HepG2 (cell line): ENCODE measurements around the gene ABCC12. TPM values are rescaled to one million over a fixed set of nuclear protein-coding genes. Genes with fewer than 3 reads are reported as not detected.

Experiments used
- ATAC-seq: fragments of 200-7000 bp; cut with Tn5 transposase; 3 replicates; pipeline ENCODE4 v1.9.1; 2020; ENCODE audit warnings: mild to moderate bottlenecking, moderate library complexity
- BruUV-seq: library from RNA; stranded (reverse); fragments of 400-500 nt; replicated peaks from 2 replicates; lab custom pipeline; 2021; lab: Mats Ljungman, UMichigan
- CTCF ChIA-PET: fragments of 300-600 bp; formaldehyde crosslinking; extraction: SDS; loops from one replicate; lab custom pipeline; 2021; ENCODE audit warnings: low total read pairs, inconsistent platforms, low intra/inter-chr PET ratio; lab: Yijun Ruan, JAX
- POLR2A ChIA-PET: fragments of 350-600 bp; sonication (Branson Sonifier 250); formaldehyde crosslinking; loops from one replicate; lab custom pipeline; 2020; ENCODE audit warnings: antibody characterized with exemption, inconsistent platforms; lab: Yijun Ruan, JAX
- DNase-seq: peaks from one replicate; pipeline ENCODE4 v3.0.0-alpha.2; 2015; ENCODE audit warnings: low spot score
- FAIRE-seq: peaks from 3 replicates; lab custom pipeline; 2011; peaks lifted over from hg19 to GRCh38; lab: Jason Lieb, UNC
- H2AFZ ChIP-seq: one replicate; pipeline ENCODE4 v1.6.1; 2011; ENCODE audit warnings: low read length, inconsistent platforms
- H3K27ac ChIP-seq: fragments of 300-600 bp; 3 replicates; pipeline ENCODE4 v1.8.0; 2011; ENCODE audit warnings: mixed run types, mild to moderate bottlenecking, mixed read lengths, low read length, inconsistent platforms; ENCODE audit not compliant: insufficient read depth; ENCODE audit errors: extremely low read length
- H3K27me3 ChIP-seq, 2 experiments: fragments of 200-600 bp in 1 of 2; 2 replicates in 1 of 2; 3 replicates in 1 of 2; pipeline versions ENCODE4 v1.6.0 to v1.8.0; 2011; ENCODE audit warnings: low read length in 2 of 2, mild to moderate bottlenecking in 2 of 2, moderate library complexity in 2 of 2, inconsistent platforms in 1 of 2; ENCODE audit not compliant: insufficient read depth in 2 of 2, control insufficient read depth in 1 of 2
- H3K36me3 ChIP-seq, 2 experiments: fragments of 200-600 bp in 1 of 2; replicated peaks in 1 of 2; 2 replicates in 1 of 2; 3 replicates in 1 of 2; pipeline versions ENCODE4 v1.5.1 to v1.8.0; 2011; ENCODE audit warnings: low read length in 2 of 2, inconsistent platforms in 1 of 2; ENCODE audit not compliant: insufficient read depth in 2 of 2, control insufficient read depth in 1 of 2
- H3K4me1 ChIP-seq: 2 replicates; pipeline ENCODE4 v1.5.1; 2012; ENCODE audit warnings: low read length, inconsistent platforms; ENCODE audit not compliant: insufficient read depth
- H3K4me2 ChIP-seq: 2 replicates; pipeline ENCODE4 v1.6.0; 2011; ENCODE audit warnings: low read depth, low read length, inconsistent platforms
- H3K4me3 ChIP-seq, 3 experiments: fragments of 200-600 bp in 1 of 3; sonication (generic), shearing (Covaris generic) in 1 of 3; replicated peaks in 1 of 3; 2 replicates each; pipeline ENCODE4 v1.5.1; 2011 to 2016; ENCODE audit warnings: low read length in 3 of 3, inconsistent platforms in 2 of 3, low read depth in 2 of 3, mild to moderate bottlenecking in 2 of 3, control low read depth in 1 of 3, mixed read lengths in 1 of 3; ENCODE audit not compliant: insufficient read depth in 1 of 3
- H3K79me2 ChIP-seq: one replicate; pipeline ENCODE4 v1.6.1; 2011; ENCODE audit warnings: low read length, inconsistent platforms; ENCODE audit not compliant: insufficient read depth
- H3K9ac ChIP-seq: 2 replicates; pipeline ENCODE4 v1.6.0; 2011; ENCODE audit warnings: mild to moderate bottlenecking, low read depth, low read length, inconsistent platforms; ENCODE audit not compliant: insufficient read depth
- H3K9me3 ChIP-seq: 2 replicates; pipeline ENCODE4 v1.5.1; 2012; ENCODE audit warnings: mild to moderate bottlenecking, low read length
- H4K20me1 ChIP-seq: 2 replicates; pipeline ENCODE4 v1.6.0; 2011; ENCODE audit warnings: inconsistent platforms, mild to moderate bottlenecking, low read length, moderate library complexity; ENCODE audit not compliant: insufficient read depth
- BCL3 ChIP-seq: sonication (generic); formaldehyde crosslinking; IDR thresholded peaks from 2 replicates; pipeline ENCODE4 v1.5.1; 2020; ENCODE audit warnings: mild to moderate bottlenecking, missing genetic modification reagents, moderate library complexity
- GATAD2A ChIP-seq: IDR thresholded peaks from 2 replicates; pipeline ENCODE4 v1.6.1; 2016
- MIER3 ChIP-seq: IDR thresholded peaks from 2 replicates; pipeline ENCODE4 v1.6.1; 2016; ENCODE audit warnings: missing compliant biosample characterization, borderline replicate concordance
- REXO4 ChIP-seq: sonication (generic); formaldehyde crosslinking; IDR thresholded peaks from 2 replicates; pipeline ENCODE4 v1.8.0; 2022; ENCODE audit warnings: missing genetic modification reagents, mild to moderate bottlenecking, borderline replicate concordance
- SOX13 ChIP-seq, 3 experiments: fragments of 450-650 bp in 1 of 3; sonication (generic) in 1 of 3; formaldehyde crosslinking in 1 of 3; IDR thresholded peaks in 2 of 3; conservative IDR thresholded peaks in 1 of 3; 2 replicates each; pipeline versions ENCODE4 v1.5.0 to v1.6.1; 2016 to 2020; ENCODE audit warnings: antibody characterized with exemption in 1 of 3, mild to moderate bottlenecking in 1 of 3, missing compliant biosample characterization in 1 of 3, missing genetic modification reagents in 1 of 3, moderate library complexity in 1 of 3
- SPEN ChIP-seq: sonication (generic); formaldehyde crosslinking; IDR thresholded peaks from 2 replicates; pipeline ENCODE4 v1.5.1; 2020; ENCODE audit warnings: low read depth, mild to moderate bottlenecking, missing genetic modification reagents
- ZBTB44 ChIP-seq: sonication (generic); formaldehyde crosslinking; IDR thresholded peaks from 2 replicates; pipeline ENCODE4 v1.4.0; 2020; ENCODE audit warnings: missing genetic modification reagents
- ZFP36 ChIP-seq: fragments of 150-350 bp; IDR thresholded peaks from 2 replicates; pipeline ENCODE4 v1.6.1; 2018; ENCODE audit warnings: borderline replicate concordance, low read length, low read depth; ENCODE audit not compliant: partially characterized antibody
- ZNF574 ChIP-seq: sonication (generic); formaldehyde crosslinking; IDR thresholded peaks from 2 replicates; pipeline ENCODE4 v1.4.0; 2020; ENCODE audit warnings: missing genetic modification reagents
- WGBS: methylation state at CpG from one replicate; pipeline ENCODE4 v1.1.6; 2017; ENCODE audit warnings: low lambda C conversion rate; 5-methylcytosine and 5-hydroxymethylcytosine counted together
- in situ Hi-C: cut with HindIII; loops from 2 replicates; pipeline ENCODE4 v1.10.0; 2017; ENCODE audit warnings: low pct_unique_long_range_greater_than_20kb; ENCODE audit not compliant: extremely low pct_ligation_motif_present
- intact Hi-C: fragments of 100-400 bp; cut with micrococcal nuclease; formaldehyde crosslinking; loops from one replicate; pipeline ENCODE4 v1.10.0; 2022; ENCODE audit not compliant: unreplicated experiment
- polyA plus RNA-seq, 8 experiments: library from polyadenylated mRNA; depleted of rRNA in 3 of 8; stranded (reverse) in 7 of 8; unstranded in 1 of 8; fragments of >200 nt; fragmentation: Illumina TruSeq in 4 of 8; extraction: Trizol in 4 of 8; gene quantifications; 2 replicates each; pipeline versions ENCODE4 v1.2.1 to v1.2.3, GENCODE V29; 2011 to 2016; ENCODE audit warnings: low read depth in 4 of 8, missing spikeins in 1 of 8, mixed read lengths in 1 of 8; ENCODE audit not compliant: insufficient read depth in 1 of 8
- total RNA-seq, 5 experiments: library from RNA; depleted of rRNA; stranded (reverse); fragments of >200 nt; fragmentation: Illumina TruSeq; extraction: Trizol; gene quantifications; 2 replicates each; pipeline ENCODE4 v1.2.3, GENCODE V29; 2016; ENCODE audit warnings: low read depth in 1 of 5

The ABCC12 gene
- total and polyA plus RNA-seq, 2 of the 13 experiments (the other 11 are each of a cell fraction or from before 2014, with no cell fraction given), result not detected

GRCh38 chr16:48173889-48174288 lies 18.1 kb upstream of the ABCC12 start:
- 57% methylated on average over 1 of the region's 1 CpG for WGBS
- no peaks in the 10 kb centered on the region for H4K20me1 ChIP-seq
- H3K9ac ChIP-seq, result no peak overlapping the region
- intact Hi-C loops, result no loop called here
- no TSS peak for BruUV-seq
- H3K9me3 ChIP-seq, result no peaks in the 10 kb centered on the region
- no peak overlapping the region for H3K27ac ChIP-seq
- in situ Hi-C loops, result no loop called here
- POLR2A ChIA-PET, result interaction anchor here (1.0 kb wide), 1 partner anchor 9 kb away, joined by 3 read pairs; no protein-coding TSS in a partner anchor
- ATAC-seq, result no peak
- no peaks in the 10 kb centered on the region for H3K27me3 ChIP-seq
- no peak for DNase-seq
- no peak for FAIRE-seq
- H3K36me3 ChIP-seq, result no peaks in the 10 kb centered on the region
- H2AFZ ChIP-seq, result no peak overlapping the region
- no peak overlapping the region for H3K4me3 ChIP-seq
- H3K4me2 ChIP-seq, result no peak overlapping the region
- CTCF ChIA-PET, result no interaction called here
- peak; percentile 62 for TF ChIP-seq ZFP36
- TF ChIP-seq BCL3 (CRISPR knock-in tag), result no peak
- peaks cover 40% of the 10 kb centered on the region for H3K4me1 ChIP-seq
- H3K79me2 ChIP-seq, result no peaks in the 10 kb centered on the region

GRCh38 chr16:48172682-48173081 lies 16.9 kb upstream of the ABCC12 start:
- ATAC-seq (peak; percentile 81), DNase-seq (peak; percentile 53), FAIRE-seq (peak; percentile 47)
- WGBS, result 17% methylated on average over 1 of the region's 1 CpG
- in situ Hi-C loops (no loop called here), intact Hi-C loops (no loop called here)
- H4K20me1 ChIP-seq, result no peaks in the 10 kb centered on the region
- no peak overlapping the region for H3K27ac ChIP-seq
- H3K9me3 ChIP-seq, result no peaks in the 10 kb centered on the region
- H2AFZ ChIP-seq, result no peak overlapping the region
- BruUV-seq, result no TSS peak
- ChIA-PET CTCF (no interaction called here), POLR2A (no interaction called here)
- no peak overlapping the region for H3K4me3 ChIP-seq
- H3K27me3 ChIP-seq, result no peaks in the 10 kb centered on the region
- peak overlapping the region; percentile 4; the same call in 1 of the 2 replicates for H3K4me2 ChIP-seq
- H3K79me2 ChIP-seq, result no peaks in the 10 kb centered on the region
- H3K36me3 ChIP-seq, result no peaks in the 10 kb centered on the region
- H3K9ac ChIP-seq, result no peak overlapping the region
- peaks cover 40% of the 10 kb centered on the region for H3K4me1 ChIP-seq
- 0 out of 2 replicates have a peak, but pooled peaks have one; percentile 25 for TF ChIP-seq SPEN
- peak; percentile 51; the same call in 1 of the 2 replicates for TF ChIP-seq GATAD2A (CRISPR knock-in tag)
- no peak for TF ChIP-seq SOX13 (IDR thresholded peaks at IDR 0.05)
- peak in 1 of 2 experiments; percentile 35; a peak in 1 of 4 replicates for TF ChIP-seq SOX13 (CRISPR knock-in tag; conservative IDR thresholded peaks at IDR 0.05 in 1 of 2, IDR thresholded peaks at IDR 0.05 in 1 of 2)
- no peak for TF ChIP-seq ZBTB44
- peak; percentile 14; the same call in 1 of the 2 replicates for TF ChIP-seq ZNF574
- TF ChIP-seq MIER3 (CRISPR knock-in tag), result peak; percentile 28; the same call in 1 of the 2 replicates
- no peak for TF ChIP-seq REXO4
